Activated CD8-positive, alpha-beta memory T cell treated with anti-CD3 and anti-CD28 coated beads, Interleukin-2, amount 50 U/mL, for 1 hour (primary cell): Measurements from ENCODE around the gene MEG3.

ENCODE experiments used
- DNase-seq: peaks from one replicate; pipeline ENCODE4 v3.0.0-alpha.2; 2020; ENCODE audit errors: extremely low read depth

The MEG3 gene

GRCh38 chr14:100895411-100895810 lies 69.5 kb downstream of the MEG3 start:
- no peak for DNase-seq

- no peak for DNase-seq
These were observed 70.6 kb downstream of the MEG3 start for GRCh38 chr14:100896369-100897060.

- DNase-seq, result no peak
These were observed 72.5 kb downstream of the MEG3 start for GRCh38 chr14:100898465-100898864.

GRCh38 chr14:100898935-100899883 lies 73.3 kb downstream of the MEG3 start:
- no peak for DNase-seq

- DNase-seq, result no peak
These were observed 74.2 kb downstream of the MEG3 start for GRCh38 chr14:100899884-100900771.

GRCh38 chr14:100900837-100901390 lies 75.0 kb downstream of the MEG3 start:
- DNase-seq, result no peak

GRCh38 chr14:100901391-100902183 lies 75.7 kb downstream of the MEG3 start:
- no peak for DNase-seq

- no peak for DNase-seq
These were observed 76.6 kb downstream of the MEG3 start for GRCh38 chr14:100902295-100903133.

GRCh38 chr14:100903134-100903468 lies 77.2 kb downstream of the MEG3 start:
- no peak for DNase-seq

GRCh38 chr14:100903672-100904185 lies 77.8 kb downstream of the MEG3 start, which contains the start of gene RTL1:
Gene RTL1, minus strand, starts transcription at chr14:100903722. Its CDS starts 18,934 bp downstream, at chr14:100884788.
- no peak for DNase-seq

- DNase-seq, result no peak
These were observed 78.6 kb downstream of the MEG3 start for GRCh38 chr14:100904307-100905087.

GRCh38 chr14:100905166-100905565 lies 79.2 kb downstream of the MEG3 start:
- DNase-seq, result no peak

- DNase-seq, result no peak
These were observed 80.5 kb downstream of the MEG3 start for GRCh38 chr14:100906420-100906819.

GRCh38 chr14:100907240-100907639 lies 81.3 kb downstream of the MEG3 start:
- DNase-seq, result no peak

- no peak for DNase-seq
These were observed 83.5 kb downstream of the MEG3 start for GRCh38 chr14:100909439-100909838.
